GM06990 (cell line): ENCODE results near the gene STXBP6.

ENCODE experiments used
- DNase-seq: peaks from one replicate; pipeline ENCODE4 v3.0.0-alpha.2; 2011; ENCODE audit not compliant: insufficient read length; ENCODE audit errors: extremely low read depth
- H3K27me3 ChIP-seq: replicated peaks from 2 replicates; pipeline ENCODE4 v1.6.0; 2011; ENCODE audit warnings: low read length; ENCODE audit not compliant: control insufficient read depth, insufficient read depth
- H3K36me3 ChIP-seq: 2 replicates; pipeline ENCODE4 v1.5.1; 2011; ENCODE audit warnings: low read length; ENCODE audit not compliant: control insufficient read depth, insufficient read depth
- H3K4me3 ChIP-seq: replicated peaks from 2 replicates; pipeline ENCODE4 v1.5.1; 2011; ENCODE audit warnings: low read depth, mild to moderate bottlenecking, control low read depth, low read length
- TF ChIP-seq, protein P1 (sequence below): IDR thresholded peaks from 2 replicates; pipeline ENCODE4 v1.5.1; 2011; ENCODE audit warnings: low read length, control low read depth, mild to moderate bottlenecking, inconsistent platforms; ENCODE audit not compliant: insufficient read depth, poor library complexity, severe bottlenecking

The STXBP6 gene

GRCh38 chr14:24995016-24995415, 54.9 kb downstream of the STXBP6 start:
- no peaks in the 10 kb centered on the region for H3K36me3 ChIP-seq
- TF ChIP-seq, protein P1, sequence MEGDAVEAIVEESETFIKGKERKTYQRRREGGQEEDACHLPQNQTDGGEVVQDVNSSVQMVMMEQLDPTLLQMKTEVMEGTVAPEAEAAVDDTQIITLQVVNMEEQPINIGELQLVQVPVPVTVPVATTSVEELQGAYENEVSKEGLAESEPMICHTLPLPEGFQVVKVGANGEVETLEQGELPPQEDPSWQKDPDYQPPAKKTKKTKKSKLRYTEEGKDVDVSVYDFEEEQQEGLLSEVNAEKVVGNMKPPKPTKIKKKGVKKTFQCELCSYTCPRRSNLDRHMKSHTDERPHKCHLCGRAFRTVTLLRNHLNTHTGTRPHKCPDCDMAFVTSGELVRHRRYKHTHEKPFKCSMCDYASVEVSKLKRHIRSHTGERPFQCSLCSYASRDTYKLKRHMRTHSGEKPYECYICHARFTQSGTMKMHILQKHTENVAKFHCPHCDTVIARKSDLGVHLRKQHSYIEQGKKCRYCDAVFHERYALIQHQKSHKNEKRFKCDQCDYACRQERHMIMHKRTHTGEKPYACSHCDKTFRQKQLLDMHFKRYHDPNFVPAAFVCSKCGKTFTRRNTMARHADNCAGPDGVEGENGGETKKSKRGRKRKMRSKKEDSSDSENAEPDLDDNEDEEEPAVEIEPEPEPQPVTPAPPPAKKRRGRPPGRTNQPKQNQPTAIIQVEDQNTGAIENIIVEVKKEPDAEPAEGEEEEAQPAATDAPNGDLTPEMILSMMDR: no peak
- no peak overlapping the region for H3K4me3 ChIP-seq
- DNase-seq: no peak
- H3K27me3 ChIP-seq: no peaks in the 10 kb centered on the region; the same call in 1 of the 2 replicates

DNA sequence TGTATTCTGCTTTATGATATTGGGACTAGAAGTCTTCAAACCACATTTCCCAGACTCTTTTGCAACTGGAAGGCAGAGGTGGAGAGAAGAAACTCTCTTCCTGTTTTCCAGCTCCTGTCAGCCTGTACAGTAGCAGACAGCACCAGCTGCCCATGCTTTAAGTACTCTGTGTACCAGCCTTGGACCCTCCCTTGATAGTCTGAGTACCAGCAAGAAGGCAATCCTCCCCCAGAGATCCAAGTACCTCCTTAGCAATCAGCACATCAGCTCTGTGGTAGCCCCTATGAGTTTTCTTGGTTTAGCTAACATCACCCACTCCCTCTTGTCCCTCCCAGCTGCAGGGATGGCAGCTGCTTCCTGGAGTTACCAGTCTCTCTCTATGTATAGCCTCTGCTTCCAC, 56.3 kb downstream of the STXBP6 start:
- Histone ChIP-seq H3K4me3 (no peak overlapping the region), H3K36me3 (no peaks in the 10 kb centered on the region), H3K27me3 (no peaks in the 10 kb centered on the region; the same call in 1 of the 2 replicates)
- TF ChIP-seq, protein P1: no peak
- no peak for DNase-seq

DNA sequence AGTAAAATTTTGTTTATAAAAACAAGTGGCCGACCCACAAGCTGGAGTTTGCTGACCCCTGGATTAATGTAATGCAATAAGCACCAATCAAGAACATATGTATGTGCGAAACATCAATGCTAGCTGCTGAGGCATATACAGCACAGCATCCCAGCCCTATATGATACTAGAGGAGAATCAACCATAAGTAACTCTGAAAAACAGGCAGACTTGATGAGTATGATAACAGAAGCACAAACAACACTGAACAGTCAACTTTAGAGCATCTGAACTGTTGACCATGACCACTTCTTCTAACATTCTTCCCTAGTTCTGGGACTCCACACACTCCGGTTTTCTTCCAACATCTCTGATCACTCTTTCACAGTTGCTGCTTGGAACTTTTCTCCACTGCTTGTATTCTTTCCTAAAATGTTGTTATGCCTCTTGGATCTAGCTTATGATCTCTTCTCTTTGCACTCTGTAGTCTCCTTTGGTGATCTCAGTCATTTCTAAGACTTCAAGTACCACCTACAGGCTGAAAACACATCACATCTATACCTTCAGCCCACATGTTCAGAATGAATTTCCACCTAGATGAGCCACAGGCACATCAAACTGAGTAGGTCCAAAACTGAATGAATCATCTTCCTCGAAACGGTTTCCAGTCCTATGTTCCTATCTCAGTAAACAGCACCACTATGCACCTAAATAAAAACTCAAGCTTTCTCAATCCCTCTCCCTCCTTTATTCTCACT, 57.2 kb downstream of the STXBP6 start:
- no peak for DNase-seq
- Histone ChIP-seq H3K27me3 (no peaks in the 10 kb centered on the region; the same call in 1 of the 2 replicates), H3K36me3 (no peaks in the 10 kb centered on the region), H3K4me3 (no peak overlapping the region)
- TF ChIP-seq, protein P1: no peak

- no peaks in the 10 kb centered on the region for H3K36me3 ChIP-seq
- H3K27me3 ChIP-seq: no peaks in the 10 kb centered on the region; the same call in 1 of the 2 replicates
- H3K4me3 ChIP-seq: no peak overlapping the region
- TF ChIP-seq, protein P1: no peak
- no peak for DNase-seq
Measured at GRCh38 chr14:24991821-24992220, 58.1 kb downstream of the STXBP6 start.

- Histone ChIP-seq H3K4me3 (no peak overlapping the region), H3K27me3 (no peaks in the 10 kb centered on the region; the same call in 1 of the 2 replicates), H3K36me3 (no peaks in the 10 kb centered on the region)
- TF ChIP-seq, protein P1: no peak
- DNase-seq: no peak
Measured at GRCh38 chr14:24991288-24991687, 58.7 kb downstream of the STXBP6 start.
